GM21529 (cell line): Measurements from ENCODE around the gene ZBED4.

Experiments used
- ATAC-seq: cut with Tn5 transposase; IDR thresholded peaks from one replicate; pipeline ENCODE4 v1.9.1; 2021; ENCODE audit not compliant: unreplicated experiment

ZBED4 gene

GRCh38 chr22:49917974-49918910, 64.6 kb downstream of the ZBED4 start, which contains the start of the genes ALG12 and CRELD2:
Gene ALG12, minus strand, starts transcription at chr22:49918438. Its CDS starts 4,673 bp downstream, at chr22:49913765.
Gene CRELD2, plus strand, starts transcription at chr22:49918634. Its CDS starts 136 bp downstream, at chr22:49918770.
- ATAC-seq, result peak; percentile 90

- ATAC-seq, result no peak
Measured at GRCh38 chr22:49918911-49919881, 65.6 kb downstream of the ZBED4 start.

GRCh38 chr22:49920859-49921258, 67.2 kb downstream of the ZBED4 start:
- ATAC-seq, result no peak

- no peak for ATAC-seq
Measured at GRCh38 chr22:49921508-49922278, 68.0 kb downstream of the ZBED4 start.

- no peak for ATAC-seq
Measured at GRCh38 chr22:49922484-49922883, 68.8 kb downstream of the ZBED4 start.

- no peak for ATAC-seq
Measured at GRCh38 chr22:49922926-49923325, 69.3 kb downstream of the ZBED4 start.

- no peak for ATAC-seq
Measured at GRCh38 chr22:49923445-49923844, 69.8 kb downstream of the ZBED4 start.

GRCh38 chr22:49924113-49924833, 70.6 kb downstream of the ZBED4 start:
- no peak for ATAC-seq

GRCh38 chr22:49925525-49926128, 72.0 kb downstream of the ZBED4 start:
- peak; percentile 43 for ATAC-seq

- no peak for ATAC-seq
Measured at GRCh38 chr22:49926916-49927315, 73.3 kb downstream of the ZBED4 start.

GRCh38 chr22:49927483-49928184, 74.0 kb downstream of the ZBED4 start:
- no peak for ATAC-seq

GRCh38 chr22:49928185-49928495, 74.5 kb downstream of the ZBED4 start:
- no peak for ATAC-seq

- no peak for ATAC-seq
Measured at GRCh38 chr22:49928555-49929210, 75.0 kb downstream of the ZBED4 start.

- no peak for ATAC-seq
Measured at GRCh38 chr22:49929211-49929979, 75.8 kb downstream of the ZBED4 start.

- no peak for ATAC-seq
Measured at GRCh38 chr22:49929994-49930575, 76.4 kb downstream of the ZBED4 start.

- ATAC-seq, result no peak
Measured at GRCh38 chr22:49930596-49931412, 77.2 kb downstream of the ZBED4 start.
